Epithelial cell of esophagus (primary cell): ENCODE data around the gene HEYL.

Experiments used
- DNase-seq: peaks from one replicate; pipeline ENCODE4 v3.0.0; 2010; ENCODE audit warnings: low read depth
- H3K4me3 ChIP-seq: 2 replicates; pipeline ENCODE4 v1.5.1; 2011; ENCODE audit warnings: mild to moderate bottlenecking, low read length, control low read depth
- CTCF ChIP-seq: IDR thresholded peaks from 2 replicates; pipeline ENCODE4 v1.5.1; 2011; ENCODE audit warnings: low read depth, mild to moderate bottlenecking, low read length, control low read depth, inconsistent platforms; ENCODE audit not compliant: insufficient read depth; ENCODE audit errors: missing control alignments

Gene HEYL

GRCh38 chr1:39574646-39575045, 64.8 kb downstream of the HEYL start:
- DNase-seq: peak; percentile 42
- TF ChIP-seq CTCF: no peak
- H3K4me3 ChIP-seq: peak overlapping the region; percentile 82
